ENCODE results near the gene RMDN3.

RMDN3 gene, protein sequence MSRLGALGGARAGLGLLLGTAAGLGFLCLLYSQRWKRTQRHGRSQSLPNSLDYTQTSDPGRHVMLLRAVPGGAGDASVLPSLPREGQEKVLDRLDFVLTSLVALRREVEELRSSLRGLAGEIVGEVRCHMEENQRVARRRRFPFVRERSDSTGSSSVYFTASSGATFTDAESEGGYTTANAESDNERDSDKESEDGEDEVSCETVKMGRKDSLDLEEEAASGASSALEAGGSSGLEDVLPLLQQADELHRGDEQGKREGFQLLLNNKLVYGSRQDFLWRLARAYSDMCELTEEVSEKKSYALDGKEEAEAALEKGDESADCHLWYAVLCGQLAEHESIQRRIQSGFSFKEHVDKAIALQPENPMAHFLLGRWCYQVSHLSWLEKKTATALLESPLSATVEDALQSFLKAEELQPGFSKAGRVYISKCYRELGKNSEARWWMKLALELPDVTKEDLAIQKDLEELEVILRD

DNA sequence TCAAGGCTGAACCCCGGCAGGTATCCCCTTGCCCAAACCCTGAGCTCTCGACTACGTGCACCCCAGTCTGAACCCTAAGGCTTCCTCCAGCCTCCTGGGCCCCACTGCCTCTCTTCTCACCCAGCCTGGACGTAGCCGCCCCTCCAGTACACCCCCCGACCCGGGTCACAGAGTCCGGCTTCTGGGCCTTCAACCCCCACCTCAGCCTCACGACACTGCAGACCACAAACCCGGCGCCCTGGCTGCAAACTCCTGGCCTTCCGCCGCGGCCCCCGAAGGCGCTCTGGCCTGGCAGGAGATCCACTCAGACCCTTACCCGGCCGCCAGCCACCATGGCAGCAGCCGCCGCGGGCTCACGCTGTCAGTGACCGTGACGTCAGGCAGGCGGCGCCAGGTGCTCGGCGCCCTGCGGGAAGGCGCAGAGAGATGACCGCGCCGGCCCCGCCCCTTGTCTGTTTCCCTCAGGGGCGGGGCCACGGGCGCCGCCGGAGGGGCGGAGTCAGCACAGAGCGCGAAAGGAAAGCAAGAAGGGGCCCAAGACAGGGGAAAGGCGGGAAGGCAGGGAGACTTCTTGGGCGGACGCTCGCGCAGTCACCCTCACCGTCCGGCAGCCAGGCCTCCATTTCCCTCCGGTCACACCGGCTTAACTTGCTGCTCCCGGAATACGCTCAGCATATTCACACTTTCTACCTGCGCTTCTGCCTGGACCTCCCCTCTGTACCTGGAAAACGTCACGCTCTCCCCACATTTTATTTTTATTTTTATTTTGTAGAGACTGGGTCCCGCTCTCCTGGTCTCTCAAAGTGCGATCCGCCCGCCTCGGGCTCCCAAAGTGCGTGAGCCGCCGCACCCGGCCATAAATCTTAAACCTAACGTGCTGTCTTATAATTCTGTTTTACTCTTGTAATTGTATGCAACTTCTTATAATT is at the start of gene RMDN3:
TSS of gene RMDN3 (minus strand) at position 372 of the 929 bp plus-strand sequence. CDS start 471 bp downstream, outside the sequence.
- DNase-seq (ENCODE audit: low read depth) = peak; percentile 90

DNA sequence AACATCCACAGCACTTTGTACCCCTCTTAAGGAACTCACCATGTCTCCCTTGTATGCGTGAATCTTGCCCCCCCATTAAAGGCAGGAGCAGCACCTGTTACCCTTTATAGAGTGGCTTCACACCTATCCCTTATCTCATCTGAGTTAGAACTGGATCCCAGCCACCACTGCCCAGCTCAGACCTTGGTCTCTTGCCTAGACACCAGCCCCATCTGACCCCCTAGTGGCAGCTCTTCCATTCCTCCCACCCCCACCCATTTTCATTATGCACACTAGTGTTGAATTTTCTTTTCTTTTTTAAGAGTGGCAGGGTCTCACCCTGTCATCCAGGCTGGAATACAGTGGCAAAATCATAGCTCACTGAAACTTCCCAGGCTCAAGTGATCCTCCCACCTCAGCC is 48.6 kb upstream of the RMDN3 start:
- DNase-seq (ENCODE audit: low read depth) = no peak

DNA sequence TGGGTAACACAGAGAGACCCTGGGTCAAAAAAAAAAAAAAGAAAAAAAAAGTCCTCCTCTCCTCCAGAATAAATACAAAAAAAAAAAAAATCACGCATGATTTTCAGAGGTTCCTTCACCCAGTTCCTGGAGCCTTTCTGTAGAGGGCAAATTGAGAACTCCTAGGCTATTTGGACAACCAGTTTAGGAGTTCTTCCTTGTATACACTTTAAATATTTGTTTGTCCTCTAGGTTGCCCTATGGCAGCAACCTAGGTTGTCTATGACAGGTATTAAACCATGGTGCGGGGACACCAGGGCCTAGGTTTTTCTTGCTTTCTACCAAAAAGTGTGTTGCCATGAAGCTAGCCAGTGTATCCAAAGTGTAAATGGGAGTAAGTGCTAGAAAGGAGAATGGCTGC is 48.0 kb upstream of the RMDN3 start:
- no peak for DNase-seq (ENCODE audit: low read depth)

DNA sequence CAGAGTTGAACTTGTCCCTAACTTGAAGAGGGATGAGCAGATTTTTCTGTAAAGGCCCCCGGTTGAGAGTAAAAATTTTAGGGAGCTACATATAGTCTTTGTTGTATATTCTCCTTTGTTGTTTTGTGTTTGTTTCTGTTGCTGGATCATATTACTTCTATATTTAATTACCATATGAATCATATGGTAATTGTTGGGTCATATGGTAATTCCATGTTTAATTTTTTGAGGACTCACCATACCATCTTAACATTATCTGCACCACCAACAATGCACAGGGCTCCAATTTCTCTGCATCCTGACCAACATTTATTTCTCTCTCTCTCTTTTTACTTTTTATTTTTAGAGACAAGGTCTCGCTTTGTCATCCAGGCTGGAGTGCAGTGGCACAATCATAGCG is 44.5 kb upstream of the RMDN3 start:
- no peak for DNase-seq (ENCODE audit: low read depth)

DNA sequence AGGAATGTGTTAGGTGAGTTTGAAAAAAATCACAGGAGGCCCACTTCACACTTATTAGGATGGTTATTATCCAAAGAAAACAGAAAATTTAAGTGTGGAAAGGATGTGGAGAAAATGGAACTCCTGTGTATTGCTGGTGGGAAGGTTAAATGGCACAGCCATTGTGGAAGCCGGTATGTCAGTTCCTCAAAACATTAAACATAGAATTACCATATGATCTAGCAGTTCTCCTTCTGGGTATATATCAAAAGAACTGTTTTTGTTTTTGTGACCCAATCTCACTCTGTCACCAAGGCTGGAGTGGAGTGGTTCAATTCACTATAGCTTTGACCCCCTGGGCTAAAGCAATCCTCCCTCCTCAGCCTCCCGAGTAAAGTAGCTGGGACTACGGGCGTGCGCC is 41.5 kb upstream of the RMDN3 start:
- DNase-seq (ENCODE audit: low read depth) = no peak

DNA sequence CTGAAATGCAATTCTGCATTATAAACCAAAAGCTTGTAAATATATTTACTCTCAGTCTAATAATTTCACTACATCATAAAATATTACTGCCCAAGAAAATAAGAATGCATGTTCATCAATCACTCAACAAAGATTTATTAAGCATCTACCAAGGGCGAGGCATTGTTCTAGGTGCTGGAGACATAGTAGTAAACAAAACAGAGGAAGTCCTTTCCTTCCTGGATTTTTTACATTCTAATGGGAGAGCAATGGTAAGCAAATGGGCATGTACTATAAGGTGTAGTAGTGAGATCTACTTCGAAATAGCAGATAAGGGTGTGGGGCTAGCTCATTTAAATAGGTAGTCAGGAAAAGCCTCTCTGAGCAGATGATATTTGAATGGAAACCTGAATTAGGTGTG is 41.0 kb upstream of the RMDN3 start:
- no peak for DNase-seq (ENCODE audit: low read depth)

DNA sequence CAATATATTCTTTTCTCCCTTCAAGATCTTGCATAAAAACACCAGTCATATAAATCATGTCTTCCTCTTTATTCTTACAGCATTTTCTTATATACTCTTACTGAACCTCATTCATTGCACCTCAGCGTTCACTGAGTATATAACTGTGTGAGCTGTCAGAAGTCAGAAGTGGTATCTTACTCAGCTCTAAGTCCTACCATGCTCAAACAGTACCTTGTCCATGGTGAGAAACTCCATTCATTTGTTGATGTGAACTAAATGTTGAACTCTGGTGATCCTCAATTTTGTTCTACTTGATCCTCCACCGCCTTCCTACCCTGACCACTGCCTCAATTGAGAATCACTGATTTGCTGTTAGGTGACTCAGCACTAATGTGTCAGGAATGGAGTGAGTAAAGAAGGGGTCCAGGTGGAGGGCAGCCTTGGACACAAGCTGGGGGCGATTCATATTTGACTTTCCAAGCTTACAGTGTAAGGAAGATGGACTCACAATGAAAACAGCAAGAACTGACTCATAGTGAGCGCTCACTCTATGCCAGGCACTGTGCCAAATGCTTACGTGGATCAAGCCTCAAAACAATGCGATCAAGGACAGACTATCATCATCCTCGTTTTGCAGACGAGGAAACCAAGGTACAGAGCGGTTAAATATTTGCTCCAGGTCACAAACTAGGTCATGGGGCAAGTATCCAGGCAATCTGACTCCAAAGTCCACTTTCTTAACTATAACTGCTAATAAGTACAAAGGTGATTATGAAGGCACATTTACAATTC is 38.3 kb upstream of the RMDN3 start:
- DNase-seq (ENCODE audit: low read depth) = peak; percentile 98

DNA sequence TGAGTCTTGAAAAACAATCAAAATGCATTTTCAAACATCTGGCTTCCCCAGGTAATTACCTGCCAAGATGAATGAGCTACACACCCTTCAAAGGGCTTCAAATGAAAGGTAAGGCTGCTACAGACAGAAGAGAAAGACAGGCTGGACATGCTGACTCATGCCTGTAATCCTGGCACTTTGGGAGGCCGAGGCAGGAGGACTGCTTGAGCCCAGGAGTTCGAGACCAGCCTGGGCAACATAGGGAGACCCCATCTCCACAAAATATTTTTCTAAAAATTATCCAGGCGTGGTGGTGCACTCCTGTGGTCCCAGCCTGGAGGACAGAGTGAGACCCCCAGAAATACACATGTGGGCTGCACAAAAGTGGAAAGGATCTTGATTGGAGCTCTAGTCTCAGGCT is 37.3 kb upstream of the RMDN3 start:
- no peak for DNase-seq (ENCODE audit: low read depth)

DNA sequence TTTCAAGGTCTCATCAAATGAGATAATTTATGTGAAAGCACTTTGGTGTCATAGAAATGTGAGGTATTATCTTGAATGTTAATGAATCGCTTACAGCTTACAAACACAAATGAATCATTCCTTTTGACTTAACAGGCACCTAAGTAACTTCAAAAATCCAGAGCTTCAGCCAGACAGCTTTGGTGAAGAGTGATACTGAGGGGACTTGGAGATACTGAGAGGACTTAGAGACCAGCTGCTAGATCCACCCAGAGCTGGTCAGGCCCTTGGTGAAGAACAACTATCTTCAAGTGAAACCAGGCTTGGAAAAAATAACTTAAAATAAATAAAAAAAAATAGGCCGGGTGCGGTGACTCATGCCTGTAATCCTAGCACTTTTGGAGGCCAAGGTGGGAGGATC is 35.7 kb upstream of the RMDN3 start:
- DNase-seq (ENCODE audit: low read depth) = peak; percentile 60

DNA sequence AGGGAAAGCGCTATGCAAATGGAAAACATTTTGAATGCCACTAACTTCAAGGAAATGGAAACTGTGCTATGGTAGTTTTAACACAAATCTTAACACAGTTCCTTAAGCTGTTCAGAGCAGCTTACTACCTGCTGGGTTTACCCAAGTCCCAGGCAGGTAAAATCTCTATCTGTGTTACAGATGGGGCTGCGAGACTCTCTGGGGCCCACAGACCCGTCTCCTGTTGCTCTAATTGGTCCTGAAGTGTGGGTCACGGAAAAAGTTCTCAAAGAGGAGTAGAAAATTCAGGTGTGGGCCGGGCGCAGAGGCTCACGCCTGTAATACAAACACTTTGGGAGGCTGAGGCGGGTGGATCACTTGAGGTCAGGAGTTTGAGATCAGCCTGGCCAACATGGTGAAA is 34.9 kb upstream of the RMDN3 start:
- DNase-seq (ENCODE audit: low read depth) = no peak

DNA sequence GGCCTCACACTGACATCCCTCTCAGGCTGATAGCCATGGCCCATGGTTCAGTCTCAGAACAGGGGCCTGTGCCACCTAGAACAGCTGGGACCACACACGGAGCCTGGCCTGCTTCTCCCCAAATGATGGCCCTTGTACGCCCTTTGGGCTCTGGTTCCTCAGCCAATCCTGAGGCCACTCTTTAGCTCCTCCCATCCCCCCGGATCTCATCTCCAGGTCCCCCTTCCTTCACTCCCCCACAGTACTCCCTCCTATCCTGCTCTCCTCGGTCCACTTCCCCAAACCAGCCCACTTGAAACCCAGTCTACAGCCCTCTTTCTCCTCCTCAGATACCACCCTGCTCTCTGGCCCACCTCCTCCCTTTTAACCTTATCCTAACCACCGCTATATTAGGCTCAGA is 34.1 kb upstream of the RMDN3 start:
- DNase-seq (ENCODE audit: low read depth) = no peak

DNA sequence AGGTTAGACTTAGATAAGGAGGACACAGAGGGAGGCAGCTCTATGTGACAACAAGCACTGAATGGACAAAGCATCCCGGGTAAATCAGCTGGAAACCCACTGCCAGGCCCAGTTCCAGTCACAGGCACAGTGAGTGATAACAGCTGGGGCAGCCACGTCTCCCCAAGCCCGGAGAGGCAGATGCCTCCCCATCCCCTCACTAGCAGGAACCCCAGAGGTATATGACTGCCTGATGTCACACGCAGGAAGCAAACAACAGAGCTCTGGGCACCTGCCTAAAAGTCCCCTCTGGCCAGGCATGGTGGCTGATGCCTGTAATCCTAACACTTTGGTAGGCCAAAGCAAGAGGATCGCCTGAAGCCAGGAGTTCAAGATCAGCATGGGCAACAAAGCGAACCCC is 32.9 kb upstream of the RMDN3 start:
- DNase-seq (ENCODE audit: low read depth) = no peak

DNA sequence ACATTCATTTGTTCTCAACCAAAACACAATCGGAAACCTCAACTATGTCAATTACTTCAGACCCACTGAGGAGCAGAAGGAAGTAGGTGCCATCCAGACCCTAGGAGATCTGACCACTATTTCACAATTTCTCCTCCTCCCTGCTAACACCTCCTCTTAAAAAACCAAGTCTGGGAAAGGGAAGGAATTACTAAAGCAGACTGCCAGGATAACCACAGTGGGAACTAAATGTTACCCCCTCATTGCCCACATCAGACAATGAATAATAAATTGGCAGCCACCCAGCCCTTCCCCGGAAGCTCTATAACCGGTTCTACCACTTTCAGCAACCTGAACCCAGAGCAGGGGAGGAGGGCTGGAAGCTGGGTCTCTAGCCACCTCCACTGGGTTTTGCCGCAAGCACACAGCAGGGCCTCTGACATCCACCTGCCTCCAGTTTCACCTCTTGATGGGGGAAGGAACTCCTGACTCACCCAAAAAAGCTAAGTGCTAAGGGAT is 32.3 kb upstream of the RMDN3 start:
- peak; percentile 80 for DNase-seq (ENCODE audit: low read depth)

DNA sequence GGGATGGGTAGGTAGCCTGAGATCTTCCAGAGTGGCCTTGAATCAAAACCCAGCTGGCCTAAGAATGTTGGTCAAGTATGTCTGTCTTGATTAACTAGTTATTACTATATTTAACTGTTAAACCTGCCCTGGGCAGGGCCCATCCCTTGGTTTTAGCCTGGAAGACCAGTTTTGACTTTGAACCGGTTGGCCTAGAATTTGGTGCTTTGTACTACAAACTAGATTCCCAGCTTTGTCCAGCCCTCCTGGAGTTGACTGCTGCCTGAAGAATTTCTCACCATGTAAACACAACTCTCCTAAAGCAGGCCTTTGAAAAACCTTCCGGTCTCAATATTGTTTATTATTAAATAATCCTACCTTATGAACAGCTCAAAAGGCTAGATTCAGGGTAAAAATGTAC is 30.8 kb upstream of the RMDN3 start:
- no peak for DNase-seq (ENCODE audit: low read depth)

DNA sequence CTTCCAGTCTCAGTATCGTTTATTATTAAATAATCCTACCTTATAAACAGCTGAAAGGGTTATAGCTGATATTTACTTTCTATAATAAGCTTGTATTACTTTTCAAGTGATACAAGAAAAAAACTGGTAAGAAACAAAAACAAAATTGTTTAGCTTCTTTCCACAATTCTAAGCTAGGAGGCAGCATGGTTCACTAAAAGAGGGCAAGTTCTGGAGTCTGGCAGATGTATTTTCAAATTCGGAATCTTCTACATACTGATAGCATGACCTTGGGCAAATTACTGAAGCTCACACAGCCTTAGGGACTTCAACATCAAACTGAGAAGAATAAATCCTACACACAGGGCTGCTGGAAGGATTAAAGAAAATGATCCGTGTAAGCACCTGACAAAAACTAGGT is 30.1 kb upstream of the RMDN3 start:
- no peak for DNase-seq (ENCODE audit: low read depth)

DNA sequence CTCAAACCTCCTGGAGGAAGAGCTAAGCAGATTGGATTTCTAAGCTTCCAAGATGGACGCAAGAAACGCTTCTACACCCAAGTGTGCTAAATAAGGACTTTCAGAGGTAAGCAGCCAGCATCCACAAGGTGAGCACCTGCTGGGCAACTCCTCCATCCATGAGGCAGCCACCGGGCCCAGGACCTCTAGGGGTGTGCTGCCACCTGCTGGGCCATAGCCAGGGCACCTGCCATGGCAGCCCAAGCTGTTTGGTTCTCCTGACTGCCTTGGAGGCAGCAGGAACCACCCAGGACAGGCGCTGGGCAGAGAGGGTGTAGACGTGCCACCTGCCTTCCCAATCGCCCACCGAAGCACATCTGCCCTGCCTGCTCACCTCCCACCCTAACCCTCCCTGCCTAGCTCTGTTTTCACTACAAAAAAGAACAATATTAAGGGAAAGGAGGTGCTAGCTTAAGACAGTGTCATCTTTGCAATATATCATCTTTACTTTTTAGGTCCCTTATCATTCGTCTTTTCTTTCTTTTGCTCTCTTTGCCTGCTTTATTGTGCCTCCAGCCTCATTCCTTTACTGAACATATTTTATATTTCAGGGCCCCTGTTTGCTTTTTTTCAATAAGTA is 27.7 kb upstream of the RMDN3 start:
- peak; percentile 22 for DNase-seq (ENCODE audit: low read depth)

DNA sequence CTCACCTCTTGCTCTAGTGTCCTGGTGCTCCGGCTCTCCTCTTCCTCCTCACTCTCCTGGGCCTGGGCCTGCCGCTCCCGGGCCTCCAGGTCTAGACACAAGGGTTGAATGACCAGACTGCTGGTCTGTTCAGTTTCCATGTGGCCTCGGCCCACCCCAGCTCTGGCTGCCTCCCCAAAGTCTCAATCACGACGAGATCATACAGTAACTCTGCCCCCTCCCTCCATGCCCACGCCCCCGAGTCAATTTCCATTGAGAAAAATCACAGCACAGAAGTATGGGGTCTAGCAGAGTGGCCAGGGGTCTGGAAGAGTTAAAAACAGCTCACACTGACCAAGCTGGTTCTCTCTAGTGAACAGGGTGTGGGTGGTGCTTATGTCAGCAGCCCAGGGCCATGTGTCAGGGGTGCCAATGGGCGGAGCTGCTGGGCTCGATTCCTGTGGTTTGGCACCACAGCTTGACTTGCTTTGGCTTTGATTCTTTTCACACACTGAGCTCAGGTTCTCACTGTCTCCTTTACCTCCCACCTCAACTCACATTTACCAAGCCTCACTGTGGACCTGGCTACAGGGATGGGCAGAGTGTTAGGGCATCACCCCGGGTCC is 21.6 kb upstream of the RMDN3 start:
- peak; percentile 47 for DNase-seq (ENCODE audit: low read depth)

DNA sequence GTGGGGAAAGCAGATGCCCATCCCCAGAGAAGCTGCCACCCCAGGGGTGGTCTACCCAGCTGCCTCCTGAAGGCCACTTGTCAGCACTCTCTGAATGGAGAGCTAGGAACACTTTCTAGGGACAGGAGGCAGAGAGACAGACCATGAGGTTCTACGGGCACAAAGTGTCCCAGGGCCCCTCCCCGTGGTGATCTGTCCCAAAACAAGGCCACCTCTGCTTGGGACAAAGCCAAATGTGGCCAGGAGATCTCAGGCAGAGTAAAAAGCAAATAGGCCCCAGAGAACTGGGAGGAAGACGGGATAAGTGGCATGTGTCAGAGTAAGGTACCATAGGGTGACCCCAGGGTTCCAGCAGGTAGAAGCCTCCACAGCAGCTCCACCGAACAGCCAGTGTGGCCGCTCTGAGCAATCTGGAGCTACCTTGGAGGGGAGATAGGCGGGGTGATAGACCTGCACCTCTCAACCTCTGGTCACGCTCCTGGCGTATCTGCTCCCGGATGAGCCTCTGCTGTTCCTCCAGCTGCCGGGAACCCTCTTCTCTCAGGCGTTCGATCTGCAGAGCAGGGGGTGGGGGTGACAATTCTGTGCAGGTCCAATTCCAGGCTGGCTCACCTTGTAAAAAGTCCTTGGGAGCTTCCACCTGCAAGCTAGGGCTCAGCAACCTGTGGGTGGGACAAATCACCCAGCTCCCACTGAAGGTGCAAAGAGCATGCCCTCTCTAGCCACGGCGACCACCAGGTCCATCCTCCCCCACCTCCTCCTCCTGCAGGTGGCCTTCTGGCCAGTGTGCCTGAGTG is 20.9 kb upstream of the RMDN3 start:
- DNase-seq (ENCODE audit: low read depth) = no peak

DNA sequence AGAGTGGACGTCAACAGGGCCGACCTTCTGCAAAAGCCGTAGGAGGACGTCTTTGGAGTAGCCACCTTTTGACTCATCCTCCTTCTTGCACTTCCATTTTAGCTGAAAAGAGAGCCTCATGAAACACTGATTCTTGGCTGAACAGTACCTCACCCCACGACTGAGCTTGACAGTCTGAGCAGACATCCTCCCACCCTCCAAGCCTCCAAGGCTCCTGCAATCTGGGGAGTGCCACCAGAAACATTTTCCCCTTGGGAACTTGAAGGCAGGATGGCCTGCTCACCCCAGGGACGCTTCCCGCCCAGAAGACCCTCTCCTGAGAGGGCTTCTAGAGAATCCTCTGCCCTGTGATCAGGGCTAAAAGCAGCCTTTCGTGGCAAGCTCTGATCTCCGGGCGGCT is 20.0 kb upstream of the RMDN3 start:
- DNase-seq (ENCODE audit: low read depth) = no peak

DNA sequence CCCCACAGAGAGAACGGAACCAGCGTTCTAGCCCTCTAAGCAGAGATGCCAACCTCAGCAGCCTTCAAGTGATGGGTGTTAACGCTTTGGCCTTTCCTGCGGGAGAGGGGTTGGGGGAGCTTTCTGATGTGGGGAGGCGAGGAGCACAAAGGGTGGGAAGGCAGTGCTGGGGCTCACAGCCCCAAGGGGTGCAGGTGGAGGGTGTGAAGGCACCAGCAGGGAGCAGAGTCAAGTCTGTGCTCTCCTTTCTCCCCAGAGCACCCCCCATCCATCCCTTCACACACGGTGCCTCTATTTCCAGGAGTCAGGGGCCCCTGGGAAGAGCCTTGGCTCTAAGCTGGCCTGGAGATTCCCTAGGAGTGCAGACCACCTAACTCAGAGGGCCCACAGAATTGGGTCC is 18.8 kb upstream of the RMDN3 start:
- DNase-seq (ENCODE audit: low read depth) = no peak

All from iris pigment epithelial cell (primary cell).